Endometrial microvascular endothelial cells (primary cell): ENCODE measurements around the gene OR7G1. TPM values are rescaled to one million over a fixed set of nuclear protein-coding genes. Genes with fewer than 3 reads are reported as not detected.
"Not testable (repeated sequence)": the region's sequence is repeated elsewhere in the genome, so short reads cannot be mapped to it uniquely, and the experiment has no call there.

Source experiments
- in situ Hi-C: cut with HindIII; loops from 2 replicates; pipeline ENCODE4 v1.10.0; 2017; ENCODE audit warnings: low sequenced_read_pairs, low pct_unique_long_range_greater_than_20kb; ENCODE audit errors: inconsistent ontology term
- total RNA-seq: library from RNA; depleted of rRNA; stranded (reverse); fragments of >200 nt; gene quantifications from one replicate; pipeline ENCODE4 v1.2.3, GENCODE V29; 2015; ENCODE audit errors: inconsistent ontology term

Gene OR7G1
- total RNA-seq, 1 donor from 2014 or later: not detected

DNA sequence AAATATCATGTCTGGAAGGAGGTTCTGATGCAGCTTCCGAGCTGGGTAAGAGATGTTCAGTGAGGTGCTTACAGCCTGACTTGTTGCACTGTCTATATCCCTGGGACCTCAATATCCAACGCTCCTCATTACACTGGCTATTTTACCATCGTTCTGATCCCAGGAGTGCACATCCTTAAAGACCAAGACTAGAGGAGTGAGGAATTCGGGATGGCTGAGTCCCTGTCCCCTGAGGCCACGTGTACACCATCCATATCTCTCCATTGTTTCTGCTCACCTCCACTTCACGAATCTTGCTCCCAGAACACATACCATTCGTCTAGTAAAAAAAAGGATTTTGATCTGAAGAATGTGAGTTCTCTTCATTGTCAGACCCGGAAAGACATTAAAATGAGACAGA, 8.2 kb downstream of the OR7G1 start, which contains the start of gene OR7G2:
TSS of gene OR7G2 (minus strand) at position 101 of the 400 bp plus-strand sequence. CDS start 4,232 bp downstream, outside the sequence.
- in situ Hi-C loops: no loop called here

GRCh38 chr19:9086761-9087160, 28.8 kb downstream of the OR7G1 start, which contains the start of gene OR1M1:
TSS of gene OR1M1 (plus strand) at chr19:9087061. CDS start at chr19:9093245, 6,184 bp downstream.
- in situ Hi-C loops: no loop called here

- in situ Hi-C loops: no loop called here
Measured at GRCh38 chr19:9078651-9079050, 36.9 kb downstream of the OR7G1 start.

GRCh38 chr19:9076901-9077300, 38.7 kb downstream of the OR7G1 start:
- in situ Hi-C loops: no loop called here

- in situ Hi-C loops: no loop called here
Measured at GRCh38 chr19:9075064-9075949, 40.3 kb downstream of the OR7G1 start.

- in situ Hi-C loops: no loop called here
Measured at GRCh38 chr19:9073806-9074205, 41.8 kb downstream of the OR7G1 start.

DNA sequence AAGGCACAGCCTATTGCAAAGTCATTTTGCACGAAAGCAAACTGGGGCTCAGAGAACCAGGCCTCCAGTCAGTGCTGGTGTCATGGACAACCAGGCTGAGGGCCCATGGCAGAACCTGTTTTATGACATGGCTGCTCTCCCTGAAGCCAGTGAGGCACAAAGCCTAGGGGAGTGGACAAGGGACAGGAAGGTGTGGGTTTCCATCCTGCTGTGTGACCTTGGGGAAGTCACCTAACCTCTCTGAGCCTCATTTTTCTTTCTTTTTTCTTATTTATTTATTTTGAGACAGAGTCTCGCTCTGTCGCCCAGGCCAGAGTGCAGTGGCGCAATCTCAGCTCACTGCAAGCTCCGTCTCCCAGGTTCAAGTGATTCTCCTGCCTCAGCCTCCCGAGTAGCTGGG, 43.8 kb downstream of the OR7G1 start:
- in situ Hi-C loops: not testable (repeated sequence)

GRCh38 chr19:9070066-9070465, 45.5 kb downstream of the OR7G1 start:
- in situ Hi-C loops: no loop called here

GRCh38 chr19:9065457-9066014, 50.0 kb downstream of the OR7G1 start:
- in situ Hi-C loops: no loop called here

Other genes starting within 250 kb of the OR7G1 start
- not detected for gene MUC16, start 105.4 kb downstream of the OR7G1 start, total RNA-seq
- gene OR1M1, start 28.7 kb downstream of the OR7G1 start, total RNA-seq: not detected
- not detected for gene OR7G2, start 8.3 kb downstream of the OR7G1 start, total RNA-seq
- gene OR7G3, start 11.2 kb upstream of the OR7G1 start, total RNA-seq: not detected
- gene ZNF317, start 24.6 kb upstream of the OR7G1 start, total RNA-seq: 26.4 TPM
- gene OR7D2, start 63.2 kb upstream of the OR7G1 start, total RNA-seq: not detected
- gene OR7D4, start 103.8 kb upstream of the OR7G1 start, total RNA-seq: not detected
- not detected for gene OR7E24, start 135.2 kb upstream of the OR7G1 start, total RNA-seq
- 8.9 TPM for gene ZNF699, start 194.1 kb upstream of the OR7G1 start, total RNA-seq
- gene ZNF559, start 208.4 kb upstream of the OR7G1 start, total RNA-seq: 5.9 TPM
- gene ZNF177, start 247.2 kb upstream of the OR7G1 start, total RNA-seq: 0.56 TPM